HG02798 (cell line): ENCODE data around the gene PIP4K2A.
"Not testable (repeated sequence)": the region's sequence is repeated elsewhere in the genome, so short reads cannot be mapped to it uniquely, and the experiment has no call there.

Source experiments
- ATAC-seq: cut with Tn5 transposase; IDR thresholded peaks from one replicate; pipeline ENCODE4 v1.9.1; 2021; ENCODE audit warnings: mild to moderate bottlenecking; ENCODE audit not compliant: unreplicated experiment, poor library complexity

The PIP4K2A gene

GRCh38 chr10:22539579-22540298 is 174.6 kb downstream of the PIP4K2A start:
- ATAC-seq: no peak

DNA sequence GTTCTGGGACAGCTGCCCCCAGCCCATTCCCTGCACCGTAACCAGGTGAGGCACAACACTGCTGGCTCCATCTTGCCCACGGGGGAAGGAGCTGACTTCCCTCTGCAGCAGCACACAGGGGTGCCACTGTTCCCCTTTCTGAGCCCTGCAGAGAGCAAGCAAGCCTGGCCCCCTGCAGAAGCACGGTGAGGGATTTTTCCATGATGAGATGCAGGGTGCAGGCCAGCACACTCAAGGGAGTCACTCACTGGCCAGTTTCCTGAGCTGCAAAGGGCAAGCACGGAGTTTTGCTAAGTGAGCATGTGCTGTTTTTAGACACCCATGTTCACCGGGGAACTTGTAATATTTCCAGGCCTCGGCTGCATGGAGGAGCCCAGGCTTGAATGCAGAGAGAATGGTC is 176.6 kb downstream of the PIP4K2A start:
- no peak for ATAC-seq

GRCh38 chr10:22536620-22537019 is 177.8 kb downstream of the PIP4K2A start:
- ATAC-seq: no peak

DNA sequence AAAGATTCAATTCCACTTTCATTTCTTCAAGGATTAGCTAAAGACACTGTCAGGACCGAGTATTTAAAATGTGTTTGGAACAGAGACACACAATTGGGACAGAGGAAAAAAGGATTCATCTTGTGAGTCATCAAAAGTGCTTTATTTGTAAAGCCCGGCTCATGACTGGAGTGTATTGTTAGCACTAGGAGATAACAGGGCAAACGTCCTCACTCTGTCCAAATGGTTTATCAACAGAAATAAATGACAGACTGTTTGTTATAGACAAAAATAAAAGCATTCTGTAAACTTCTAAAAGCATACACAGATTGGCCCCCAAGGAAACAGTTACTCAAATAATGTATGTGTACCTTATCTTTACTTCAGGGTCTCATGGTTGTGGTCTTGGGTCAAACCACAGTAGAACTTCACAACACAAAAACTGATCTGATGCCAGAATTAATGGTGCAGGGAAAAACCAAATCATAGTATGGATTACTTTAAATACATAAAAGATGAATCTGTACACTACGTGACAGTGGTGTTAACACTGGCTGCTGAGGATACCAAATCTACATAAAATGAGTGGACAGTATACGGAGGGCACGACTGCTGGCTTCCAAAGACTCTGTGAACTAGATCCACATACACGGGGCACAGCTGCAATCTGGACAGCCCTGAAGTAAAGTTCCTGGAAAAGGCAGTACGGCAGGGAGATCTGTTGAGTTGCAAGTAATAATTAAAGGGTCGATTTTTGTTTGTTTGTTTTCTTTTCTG is 179.4 kb downstream of the PIP4K2A start:
- no peak for ATAC-seq

DNA sequence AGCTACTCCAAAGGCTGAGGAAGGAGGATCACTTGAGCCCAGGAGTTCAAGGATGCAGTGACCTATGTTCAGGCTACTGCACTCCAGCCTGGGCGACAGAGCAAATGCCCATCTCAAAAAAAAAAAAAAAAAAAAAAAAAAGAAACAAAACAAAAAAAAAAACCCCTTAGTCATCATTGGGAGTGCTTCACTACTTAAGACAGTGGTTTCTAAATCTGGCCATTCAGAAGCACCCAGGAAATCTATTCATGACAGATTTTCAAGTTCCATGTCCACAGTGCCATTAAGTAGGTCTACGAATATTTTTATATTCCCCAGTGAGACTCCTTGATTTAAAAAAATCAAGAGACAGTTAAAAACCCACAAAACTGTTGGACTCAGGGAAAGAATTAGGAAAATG is 182.9 kb downstream of the PIP4K2A start:
- no peak for ATAC-seq

DNA sequence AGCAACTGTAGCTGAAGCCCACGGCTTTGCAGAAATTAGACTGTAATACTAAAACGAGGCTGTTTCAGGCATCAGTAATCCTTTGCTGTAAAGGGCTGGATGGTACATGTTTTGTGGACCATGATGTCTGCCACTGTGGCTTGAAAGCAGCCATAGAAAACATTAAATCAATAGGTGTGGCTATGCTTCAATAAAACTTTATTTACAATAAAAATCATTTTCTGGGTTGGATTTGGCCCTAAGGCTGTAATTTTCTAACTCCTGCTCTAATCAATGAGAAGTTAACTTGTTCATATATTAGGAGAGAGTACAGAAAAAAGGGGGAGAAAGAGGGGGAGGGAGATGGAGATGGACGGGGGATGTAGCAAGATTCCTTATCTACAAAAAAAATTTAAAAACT is 183.4 kb downstream of the PIP4K2A start:
- ATAC-seq: no peak

GRCh38 chr10:22527520-22527919 is 186.9 kb downstream of the PIP4K2A start:
- no peak for ATAC-seq

DNA sequence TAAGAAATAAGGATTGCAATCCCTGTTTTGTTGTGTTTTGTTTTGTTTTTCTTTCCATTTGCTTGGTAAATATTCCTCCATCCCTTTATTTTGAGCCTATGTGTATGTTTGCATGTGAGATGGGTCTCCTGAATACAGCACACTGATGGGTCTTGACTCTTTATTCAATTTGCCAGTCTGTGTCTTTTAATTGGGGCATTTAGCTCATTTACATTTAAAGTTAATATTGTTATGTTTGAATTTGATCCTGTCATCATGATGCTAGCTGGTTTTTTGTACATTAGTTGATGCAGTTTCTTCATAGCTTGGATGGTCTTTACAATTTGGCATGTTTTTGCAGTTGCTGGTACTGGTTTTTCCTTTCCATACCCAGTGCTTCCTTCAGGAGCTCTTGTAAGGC is 190.0 kb downstream of the PIP4K2A start:
- ATAC-seq: not testable (repeated sequence)

- ATAC-seq: not testable (repeated sequence)
Measured at GRCh38 chr10:22520645-22521044, 193.7 kb downstream of the PIP4K2A start.

DNA sequence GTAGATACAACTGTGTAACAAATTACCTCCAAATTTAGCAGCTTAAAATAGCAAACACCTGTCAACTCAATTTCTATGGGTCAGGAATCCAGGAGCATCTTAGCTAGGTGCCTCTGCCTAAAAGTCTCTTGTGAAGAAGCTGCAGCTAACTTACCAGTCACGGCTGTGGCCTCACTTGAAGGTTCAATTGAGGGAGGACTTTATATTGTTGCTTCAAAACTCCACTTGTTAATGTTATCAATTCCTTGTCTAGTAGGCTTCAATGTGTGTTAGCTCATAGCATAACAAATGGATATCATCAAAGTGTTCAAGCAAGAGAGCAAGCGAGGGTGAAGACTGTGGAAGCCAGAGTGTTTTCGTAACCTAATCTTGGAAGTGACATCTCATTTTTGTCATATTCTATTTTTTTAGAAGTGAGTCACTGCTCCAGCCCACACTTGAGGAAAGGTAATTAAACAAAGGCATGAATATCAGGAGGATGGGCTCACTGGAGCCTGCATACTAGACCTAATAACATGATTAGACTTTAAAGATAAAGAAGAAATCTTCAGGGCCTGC is 196.1 kb downstream of the PIP4K2A start:
- no peak for ATAC-seq

- ATAC-seq: no peak
Measured at GRCh38 chr10:22515009-22515408, 199.4 kb downstream of the PIP4K2A start.

DNA sequence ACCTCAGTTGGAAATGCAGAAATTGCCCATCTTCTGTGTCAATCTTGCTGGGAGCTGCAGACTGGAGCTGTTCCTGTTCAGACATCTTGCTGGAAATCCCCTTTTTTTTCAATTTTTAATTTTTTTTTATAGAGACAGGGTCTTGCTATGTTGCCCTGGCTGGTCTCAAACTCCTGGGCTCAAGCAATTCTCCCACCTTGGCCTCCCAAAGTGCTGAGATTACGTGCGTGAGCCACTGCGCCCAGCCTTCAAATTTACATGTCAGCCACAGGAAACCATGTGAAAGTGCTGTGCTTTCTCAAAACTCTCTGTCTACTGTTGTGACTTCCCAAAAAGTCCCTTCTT is 200.0 kb downstream of the PIP4K2A start:
- ATAC-seq: not testable (repeated sequence)

DNA sequence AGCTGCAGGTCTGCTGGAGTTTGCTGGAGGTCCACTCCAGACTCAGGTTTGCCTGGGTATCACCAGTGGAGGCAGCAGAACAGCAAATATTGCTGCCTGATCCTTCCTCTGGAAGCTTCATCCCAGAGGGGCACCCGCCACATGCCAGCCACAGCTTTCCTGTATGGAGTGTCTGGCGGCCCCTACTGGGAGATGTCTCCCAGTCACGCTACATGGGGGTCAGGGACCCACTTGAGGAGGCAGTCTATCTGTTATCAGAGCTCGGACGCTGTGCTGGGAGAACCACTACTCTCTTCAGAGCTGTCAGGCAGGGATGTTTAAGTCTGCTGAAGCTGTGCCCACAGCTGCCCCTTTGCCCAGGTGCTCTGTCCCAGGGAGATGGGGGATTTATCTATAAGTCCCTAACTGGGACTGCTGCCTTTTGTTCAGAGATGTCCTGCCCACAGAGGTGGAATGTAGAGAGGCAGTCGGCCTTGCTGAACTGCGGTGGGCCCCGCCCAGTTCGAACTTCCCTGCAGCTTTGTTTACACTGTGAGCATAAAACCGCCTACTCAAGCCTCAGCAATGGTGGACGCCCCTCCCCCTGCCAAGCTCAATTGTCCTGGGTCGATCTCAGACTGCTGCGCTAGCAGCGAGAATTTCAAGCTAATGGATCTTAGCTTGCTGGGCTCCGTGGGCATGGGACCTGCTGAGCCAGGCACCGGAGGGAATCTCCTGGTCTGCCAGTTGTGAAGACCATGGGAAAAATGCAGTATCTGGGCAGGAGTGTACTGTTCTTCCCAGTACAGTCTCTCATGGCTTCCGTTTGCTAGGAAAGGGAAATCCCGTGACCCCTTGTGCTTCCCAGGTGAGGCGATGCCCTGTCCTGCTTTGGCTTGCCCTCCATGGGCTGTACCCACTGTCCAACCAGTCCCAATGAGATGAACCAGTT is 200.6 kb downstream of the PIP4K2A start:
- ATAC-seq: not testable (repeated sequence)

- ATAC-seq: not testable (repeated sequence)
Measured at GRCh38 chr10:22512015-22512414, 202.4 kb downstream of the PIP4K2A start.

GRCh38 chr10:22508214-22508613 is 206.2 kb downstream of the PIP4K2A start:
- not testable (repeated sequence) for ATAC-seq

GRCh38 chr10:22505911-22506685 is 208.3 kb downstream of the PIP4K2A start:
- ATAC-seq: no peak

DNA sequence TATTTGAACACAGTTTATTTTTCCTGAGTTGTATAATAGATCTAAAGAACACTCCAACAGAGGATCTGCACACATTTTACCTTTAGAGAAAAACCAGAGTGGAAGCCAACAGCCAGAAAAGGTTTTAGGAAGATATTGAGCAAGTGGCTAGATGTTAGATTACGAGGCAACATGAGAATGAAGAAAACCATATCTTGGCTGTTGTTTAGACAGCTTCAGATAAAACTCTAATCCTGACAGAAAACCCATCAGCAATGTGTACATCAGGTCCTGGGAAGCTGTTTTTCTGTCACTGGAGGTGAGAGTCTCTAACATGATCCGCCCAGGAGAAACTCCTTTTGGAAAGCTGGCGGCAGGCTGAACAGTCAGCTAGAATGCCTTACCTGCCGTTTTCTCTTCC is 209.6 kb downstream of the PIP4K2A start:
- ATAC-seq: no peak

- no peak for ATAC-seq
Measured at GRCh38 chr10:22503315-22504088, 210.9 kb downstream of the PIP4K2A start.

DNA sequence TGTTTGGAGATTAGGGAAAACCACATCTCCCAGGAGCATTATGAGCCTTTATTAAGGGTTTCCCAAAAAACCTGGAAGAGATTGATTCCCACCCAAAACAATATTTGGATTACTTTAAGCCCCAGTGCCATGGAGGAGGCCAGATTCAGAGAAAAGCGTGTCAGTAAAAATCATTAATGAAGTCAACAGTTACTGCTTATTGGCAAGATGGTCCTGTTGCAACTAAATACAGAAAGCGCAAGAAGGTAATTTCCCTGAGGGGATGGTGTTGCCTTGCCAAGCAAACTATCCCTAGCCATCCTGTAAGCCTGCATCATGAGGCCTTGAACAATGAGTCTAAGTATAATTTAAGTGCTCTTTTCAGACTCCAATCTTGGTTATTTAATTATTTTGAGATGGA is 212.5 kb downstream of the PIP4K2A start:
- no peak for ATAC-seq
